Kidney epithelial cell (primary cell): ENCODE results near the gene SQSTM1. TPM values are rescaled to one million over a fixed set of nuclear protein-coding genes. Genes with fewer than 3 reads are reported as not detected.

Experiments
- DNase-seq: peaks from one replicate; pipeline ENCODE4 v3.0.0-alpha.2; 2010; ENCODE audit warnings: low read depth
- H3K27me3 ChIP-seq: 2 replicates; pipeline ENCODE4 v1.6.0; 2011; ENCODE audit warnings: low read length; ENCODE audit not compliant: control insufficient read depth, insufficient read depth
- H3K36me3 ChIP-seq: 2 replicates; pipeline ENCODE4 v1.5.1; 2011; ENCODE audit warnings: low read length; ENCODE audit not compliant: control insufficient read depth, insufficient read depth
- H3K4me3 ChIP-seq: 2 replicates; pipeline ENCODE4 v1.5.1; 2011; ENCODE audit warnings: low read depth, mild to moderate bottlenecking, control low read depth, low read length
- CTCF ChIP-seq: IDR thresholded peaks from 2 replicates; pipeline ENCODE4 v1.5.1; 2011; ENCODE audit warnings: mild to moderate bottlenecking, moderate library complexity, low read length, control low read depth, inconsistent platforms; ENCODE audit not compliant: insufficient read depth, poor library complexity, severe bottlenecking
- total RNA-seq: library from RNA; depleted of rRNA; stranded (reverse); fragments of >200 nt; gene quantifications from 2 replicates; pipeline ENCODE4 v1.2.3, GENCODE V29; 2015

The SQSTM1 gene
- total RNA-seq, 1 donor from 2014 or later = 905 TPM

GRCh38 chr5:179886190-179886911 is 65.6 kb downstream of the SQSTM1 start:
- Histone ChIP-seq H3K27me3 (no peaks in the 10 kb centered on the region), H3K4me3 (no peak overlapping the region), H3K36me3 (peaks cover 6% of the 10 kb centered on the region)
- no peak for TF ChIP-seq CTCF
- no peak for DNase-seq

GRCh38 chr5:179887095-179887494 is 66.4 kb downstream of the SQSTM1 start:
- no peak overlapping the region for H3K4me3 ChIP-seq
- H3K36me3 ChIP-seq = peaks cover 6% of the 10 kb centered on the region
- H3K27me3 ChIP-seq = no peaks in the 10 kb centered on the region
- TF ChIP-seq CTCF = no peak
- no peak for DNase-seq

Other genes starting within 250 kb of the SQSTM1 start
- 291 and 325 TPM in 2 replicates for gene HNRNPH1, start 197.2 kb upstream of the SQSTM1 start, total RNA-seq
- not detected in 2 replicates for gene CBY3, start 139.9 kb upstream of the SQSTM1 start, total RNA-seq
- 586 and 649 TPM in 2 replicates for gene CANX, start 121.9 kb upstream of the SQSTM1 start, total RNA-seq
- 17.5 and 18.8 TPM in 2 replicates for gene MAML1, start 88.1 kb upstream of the SQSTM1 start, total RNA-seq
- gene LTC4S, start 26.9 kb upstream of the SQSTM1 start, total RNA-seq = 0.41 and 5.1 TPM in 2 replicates
- gene MGAT4B, start 14.0 kb upstream of the SQSTM1 start, total RNA-seq = 540 and 586 TPM in 2 replicates
- gene MRNIP, start 37.9 kb downstream of the SQSTM1 start, total RNA-seq = 18.7 and 25.7 TPM in 2 replicates
- 79.6 and 86.3 TPM in 2 replicates for gene TBC1D9B, start 87.0 kb downstream of the SQSTM1 start, total RNA-seq